Measurements from ENCODE around the gene VPS26B. TPM values are rescaled to one million over a fixed set of nuclear protein-coding genes. Genes with fewer than 3 reads are reported as not detected.
"Not testable (repeated sequence)": the region's sequence is repeated elsewhere in the genome, so short reads cannot be mapped to it uniquely, and the experiment has no call there.

Gene VPS26B
- total RNA-seq, 1 experiment from 2014 or later = 28.6 TPM

- no peaks in the 10 kb centered on the region for H3K4me1 ChIP-seq (replicated peaks; ENCODE audit: insufficient read depth)
- ChIA-PET POLR2A (ENCODE audit: unreplicated experiment) (no interaction called here), CTCF (no interaction called here)
- no peaks in the 10 kb centered on the region for H3K27me3 ChIP-seq (ENCODE audit: insufficient read depth, low read depth)
- no peak overlapping the region for H3K4me3 ChIP-seq
- BruUV-seq (replicated peaks) = no TSS peak
- peaks cover 21% of the 10 kb centered on the region for H3K36me3 ChIP-seq (ENCODE audit: low read depth)
- H3K27ac ChIP-seq = no peak overlapping the region
- H3K9me2 ChIP-seq (ENCODE audit: insufficient read depth) = no peaks in the 10 kb centered on the region
- H2AFZ ChIP-seq = no peak overlapping the region
- no peak for DNase-seq
- no peaks in the 10 kb centered on the region for H3F3A ChIP-seq (ENCODE audit: insufficient read depth, low read depth)
- H3K9me3 ChIP-seq (ENCODE audit: insufficient read depth, low read depth) = no peaks in the 10 kb centered on the region
- no peaks in the 10 kb centered on the region for H4K20me1 ChIP-seq (ENCODE audit: insufficient read depth)
- H3K79me2 ChIP-seq (ENCODE audit: low read depth) = no peaks in the 10 kb centered on the region
- intact Hi-C loops (cut with micrococcal nuclease; ENCODE audit: unreplicated experiment) = no loop called here
- H3K4me2 ChIP-seq = no peak overlapping the region
- no peak for TF ChIP-seq EZH2 (IDR thresholded peaks at IDR 0.05; ENCODE audit: low read depth)
- no peak for TF ChIP-seq CTCF (conservative IDR thresholded peaks at IDR 0.05)
Observed at GRCh38 chr11:134181707-134182106, 42.8 kb upstream of the VPS26B start.

GRCh38 chr11:134188092-134188491 lies 36.4 kb upstream of the VPS26B start:
- H3K27me3 ChIP-seq (ENCODE audit: insufficient read depth, low read depth); H3K4me1 ChIP-seq (replicated peaks; ENCODE audit: insufficient read depth); intact Hi-C loops (cut with micrococcal nuclease; ENCODE audit: unreplicated experiment); H3K4me2 ChIP-seq; H3K27ac ChIP-seq; H4K20me1 ChIP-seq (ENCODE audit: insufficient read depth); H3K9me2 ChIP-seq (ENCODE audit: insufficient read depth); H3K4me3 ChIP-seq; DNase-seq; H3K79me2 ChIP-seq (ENCODE audit: low read depth); POLR2A ChIA-PET (ENCODE audit: unreplicated experiment); CTCF ChIA-PET; H2AFZ ChIP-seq; H3F3A ChIP-seq (ENCODE audit: insufficient read depth, low read depth); BruUV-seq (replicated peaks); H3K9me3 ChIP-seq (ENCODE audit: insufficient read depth, low read depth): not testable (repeated sequence)
- H3K36me3 ChIP-seq (ENCODE audit: low read depth) = peaks cover 41% of the 10 kb centered on the region

GRCh38 chr11:134196756-134197155 lies 27.7 kb upstream of the VPS26B start:
- no peaks in the 10 kb centered on the region for H3K4me1 ChIP-seq (replicated peaks; ENCODE audit: insufficient read depth)
- intact Hi-C loops (cut with micrococcal nuclease; ENCODE audit: unreplicated experiment) = no loop called here
- no peaks in the 10 kb centered on the region for H3K9me2 ChIP-seq (ENCODE audit: insufficient read depth)
- H3F3A ChIP-seq (ENCODE audit: insufficient read depth, low read depth) = no peaks in the 10 kb centered on the region
- peaks cover 15% of the 10 kb centered on the region for H3K36me3 ChIP-seq (ENCODE audit: low read depth)
- H3K9me3 ChIP-seq (ENCODE audit: insufficient read depth, low read depth) = no peaks in the 10 kb centered on the region
- H4K20me1 ChIP-seq (ENCODE audit: insufficient read depth) = no peaks in the 10 kb centered on the region
- BruUV-seq (replicated peaks) = no TSS peak
- ChIA-PET CTCF (interaction anchor here (0.7 kb wide), 1 partner anchor 15 kb away, joined by 3 read pairs; no protein-coding TSS in a partner anchor), POLR2A (ENCODE audit: unreplicated experiment) (no interaction called here)
- DNase-seq = no peak
- no peak for TF ChIP-seq CTCF (conservative IDR thresholded peaks at IDR 0.05)
- no peak for TF ChIP-seq EZH2 (IDR thresholded peaks at IDR 0.05; ENCODE audit: low read depth)
- H3K4me3 ChIP-seq = no peak overlapping the region
- H3K27me3 ChIP-seq (ENCODE audit: insufficient read depth, low read depth) = no peaks in the 10 kb centered on the region
- no peak overlapping the region for H3K4me2 ChIP-seq
- H3K27ac ChIP-seq = no peak overlapping the region
- H3K79me2 ChIP-seq (ENCODE audit: low read depth) = no peaks in the 10 kb centered on the region
- H2AFZ ChIP-seq = no peak overlapping the region

GRCh38 chr11:134199531-134199930 lies 24.9 kb upstream of the VPS26B start:
- Histone ChIP-seq H3K9me2 (ENCODE audit: insufficient read depth) (no peaks in the 10 kb centered on the region), H2AFZ (no peak overlapping the region), H3K4me3 (no peak overlapping the region), H3K27me3 (ENCODE audit: insufficient read depth, low read depth) (no peaks in the 10 kb centered on the region), H4K20me1 (ENCODE audit: insufficient read depth) (no peaks in the 10 kb centered on the region), H3K36me3 (ENCODE audit: low read depth) (peaks cover 15% of the 10 kb centered on the region), H3K27ac (no peak overlapping the region), H3K9me3 (ENCODE audit: insufficient read depth, low read depth) (no peaks in the 10 kb centered on the region), H3F3A (ENCODE audit: insufficient read depth, low read depth) (no peaks in the 10 kb centered on the region), H3K4me2 (no peak overlapping the region), H3K79me2 (ENCODE audit: low read depth) (no peaks in the 10 kb centered on the region), H3K4me1 (replicated peaks; ENCODE audit: insufficient read depth) (no peaks in the 10 kb centered on the region)
- CTCF ChIA-PET = no interaction called here
- intact Hi-C loops (cut with micrococcal nuclease; ENCODE audit: unreplicated experiment) = no loop called here
- DNase-seq = no peak
- TF ChIP-seq EZH2 (IDR thresholded peaks at IDR 0.05; ENCODE audit: low read depth) (no peak), CTCF (conservative IDR thresholded peaks at IDR 0.05) (no peak)
- POLR2A ChIA-PET (ENCODE audit: unreplicated experiment) = no interaction called here
- BruUV-seq (replicated peaks) = no TSS peak

Data from PC-9 (cell line).